SK-N-SH (cell line): ENCODE data around the gene BCAS3. TPM values are rescaled to one million over a fixed set of nuclear protein-coding genes. Genes with fewer than 3 reads are reported as not detected.
A peak's percentile ranks its signal among the peaks of the same experiment; 100 is the strongest.
"Not testable (repeated sequence)": the region's sequence is repeated elsewhere in the genome, so short reads cannot be mapped to it uniquely, and the experiment has no call there.

Experiments used
- CTCF ChIA-PET: fragments of 300-600, 350-600 bp; formaldehyde crosslinking; extraction: SDS; loops from one replicate; lab custom pipeline; 2021; lab: Yijun Ruan, JAX
- POLR2A ChIA-PET: fragments of 350-600 bp; sonication (Branson Sonifier 250); formaldehyde crosslinking; extraction: SDS; loops from one replicate; lab custom pipeline; 2020; ENCODE audit warnings: antibody characterized with exemption, inconsistent platforms; lab: Yijun Ruan, JAX
- DNase-seq: peaks from one replicate; pipeline ENCODE4 v3.0.0; 2012
- H2AFZ ChIP-seq: fragments of 200-600 bp; sonication (generic); 2 replicates; pipeline ENCODE4 v1.8.1; 2016; ENCODE audit warnings: antibody characterized with exemption, mild to moderate bottlenecking, low read depth
- H3F3A ChIP-seq: fragments of 200-600 bp; sonication (generic); replicated peaks from 2 replicates; pipeline ENCODE3; 2016; ENCODE audit warnings: antibody characterized with exemption, mild to moderate bottlenecking; ENCODE audit not compliant: insufficient read depth
- H3K27ac ChIP-seq, 2 experiments: fragments of 200-500 bp in 1 of 2; fragments of 200-600 bp in 1 of 2; sonication (Bioruptor generic) in 1 of 2; sonication (generic), shearing (Covaris generic) in 1 of 2; 2 replicates each; pipeline versions ENCODE4 v1.5.1 to v1.6.1; 2014 to 2016; ENCODE audit warnings: low read depth in 2 of 2, inconsistent platforms in 1 of 2, low read length in 1 of 2, mild to moderate bottlenecking in 1 of 2, mixed read lengths in 1 of 2
- H3K27me3 ChIP-seq: fragments of 200-600 bp; sonication (generic), shearing (Covaris generic); 2 replicates; pipeline ENCODE4 v1.6.1; 2016; ENCODE audit warnings: mixed run types; ENCODE audit not compliant: insufficient read depth
- H3K36me3 ChIP-seq, 2 experiments: fragments of 200-500 bp in 1 of 2; fragments of 200-600 bp in 1 of 2; sonication (Bioruptor generic) in 1 of 2; sonication (generic) in 1 of 2; replicated peaks in 1 of 2; 2 replicates each; pipeline versions ENCODE3 to v1.5.1; 2014 to 2016; ENCODE audit warnings: low read length in 1 of 2, mild to moderate bottlenecking in 1 of 2; ENCODE audit not compliant: insufficient read depth in 2 of 2, control insufficient read depth in 1 of 2
- H3K4me1 ChIP-seq, 2 experiments: fragments of 200-500 bp in 1 of 2; fragments of 200-600 bp in 1 of 2; sonication (Bioruptor generic) in 1 of 2; sonication (generic), shearing (Covaris generic) in 1 of 2; 2 replicates each; pipeline versions ENCODE4 v1.5.1 to v1.6.1; 2014 to 2016; ENCODE audit warnings: low read depth in 1 of 2, low read length in 1 of 2, mixed run types in 1 of 2; ENCODE audit not compliant: insufficient read depth in 2 of 2, control insufficient read depth in 1 of 2
- H3K4me2 ChIP-seq: fragments of 200-600 bp; sonication (generic), shearing (Covaris generic); 2 replicates; pipeline ENCODE4 v1.6.1; 2017; ENCODE audit warnings: mixed run types
- H3K4me3 ChIP-seq, 2 experiments: fragments of 200-500 bp in 1 of 2; fragments of 200-600 bp in 1 of 2; sonication (Bioruptor generic) in 1 of 2; sonication (generic), shearing (Covaris generic) in 1 of 2; 2 replicates each; pipeline versions ENCODE4 v1.5.1 to v1.8.1; 2014 to 2016; ENCODE audit warnings: low read depth in 2 of 2, inconsistent platforms in 1 of 2, low read length in 1 of 2, mild to moderate bottlenecking in 1 of 2, mixed read lengths in 1 of 2, moderate library complexity in 1 of 2
- H3K79me2 ChIP-seq: fragments of 200-600 bp; sonication (generic); 2 replicates; pipeline ENCODE4 v1.8.1; 2017; ENCODE audit warnings: mild to moderate bottlenecking; ENCODE audit not compliant: insufficient read depth
- H3K9ac ChIP-seq: fragments of 200-600 bp; sonication (generic); 2 replicates; pipeline ENCODE4 v1.6.1; 2017; ENCODE audit warnings: mixed run types
- H3K9me2 ChIP-seq: fragments of 200-600 bp; sonication (generic); 2 replicates; pipeline ENCODE4 v1.6.1; 2017; ENCODE audit warnings: mixed run types
- H3K9me3 ChIP-seq: fragments of 200-600 bp; sonication (generic); 2 replicates; pipeline ENCODE4 v1.6.1; 2017; ENCODE audit warnings: mixed run types, mild to moderate bottlenecking, moderate library complexity
- H4K20me1 ChIP-seq: fragments of 200-600 bp; sonication (generic); 2 replicates; pipeline ENCODE4 v1.6.1; 2017; ENCODE audit warnings: mild to moderate bottlenecking, mixed run types; ENCODE audit not compliant: insufficient read depth
- GABPA ChIP-seq: IDR thresholded peaks from 2 replicates; pipeline ENCODE4 v1.4.0; 2012; ENCODE audit warnings: low read depth, mild to moderate bottlenecking
- NRF1 ChIP-seq: IDR thresholded peaks from 2 replicates; pipeline ENCODE4 v1.6.1; 2012; ENCODE audit warnings: low read depth, mild to moderate bottlenecking, low read length
- RAD21 ChIP-seq: IDR thresholded peaks from 2 replicates; pipeline ENCODE4 v1.6.1; 2012; ENCODE audit warnings: mild to moderate bottlenecking, low read length
- RFX5 ChIP-seq: IDR thresholded peaks from 2 replicates; pipeline ENCODE4 v1.6.1; 2012; ENCODE audit warnings: mild to moderate bottlenecking, improper control_type of control experiment, low read length
- SIN3A ChIP-seq: IDR thresholded peaks from 2 replicates; pipeline ENCODE4 v1.6.1; 2012; ENCODE audit warnings: low read depth, mild to moderate bottlenecking, low read length, moderate library complexity, borderline replicate concordance
- SMC3 ChIP-seq: IDR thresholded peaks from 2 replicates; pipeline ENCODE4 v1.6.1; 2012; ENCODE audit warnings: low read depth, low read length, improper control_type of control experiment
- WGBS: methylation state at CpG from one replicate; pipeline ENCODE4 v1.1.6; 2017; ENCODE audit warnings: low lambda C conversion rate; 5-methylcytosine and 5-hydroxymethylcytosine counted together
- polyA plus RNA-seq, 3 experiments: library from polyadenylated mRNA; depleted of rRNA; stranded (reverse); fragments of >200 nt; gene quantifications; 2 replicates each; pipeline ENCODE4 v1.2.3, GENCODE V29; 2012
- TF ChIP-seq, protein P1 (sequence below): IDR thresholded peaks from 2 replicates; pipeline ENCODE4 v1.6.1; 2012; ENCODE audit warnings: mild to moderate bottlenecking, low read depth, low read length, moderate library complexity
- TF ChIP-seq, protein P2 (sequence below): fragments of 150-350 bp; IDR thresholded peaks from 2 replicates; pipeline ENCODE4 v1.6.1; 2016; ENCODE audit warnings: mild to moderate bottlenecking, low read depth, low read length

Gene BCAS3
- polyA plus RNA-seq, 1 of the 3 experiments (the other 2 are of a cell fraction): 5.9 TPM

GRCh38 chr17:61144617-61145564 lies 467.2 kb downstream of the BCAS3 start (continued):
- TF ChIP-seq SIN3A: peak; percentile 97; the same call in 1 of the 2 replicates
- TF ChIP-seq GABPA: peak; percentile 38; the same call in 1 of the 2 replicates
- TF ChIP-seq RFX5: 0 out of 2 replicates have a peak, but pooled peaks have one; percentile 18
- no peak for TF ChIP-seq NRF1
- TF ChIP-seq, protein P1, sequence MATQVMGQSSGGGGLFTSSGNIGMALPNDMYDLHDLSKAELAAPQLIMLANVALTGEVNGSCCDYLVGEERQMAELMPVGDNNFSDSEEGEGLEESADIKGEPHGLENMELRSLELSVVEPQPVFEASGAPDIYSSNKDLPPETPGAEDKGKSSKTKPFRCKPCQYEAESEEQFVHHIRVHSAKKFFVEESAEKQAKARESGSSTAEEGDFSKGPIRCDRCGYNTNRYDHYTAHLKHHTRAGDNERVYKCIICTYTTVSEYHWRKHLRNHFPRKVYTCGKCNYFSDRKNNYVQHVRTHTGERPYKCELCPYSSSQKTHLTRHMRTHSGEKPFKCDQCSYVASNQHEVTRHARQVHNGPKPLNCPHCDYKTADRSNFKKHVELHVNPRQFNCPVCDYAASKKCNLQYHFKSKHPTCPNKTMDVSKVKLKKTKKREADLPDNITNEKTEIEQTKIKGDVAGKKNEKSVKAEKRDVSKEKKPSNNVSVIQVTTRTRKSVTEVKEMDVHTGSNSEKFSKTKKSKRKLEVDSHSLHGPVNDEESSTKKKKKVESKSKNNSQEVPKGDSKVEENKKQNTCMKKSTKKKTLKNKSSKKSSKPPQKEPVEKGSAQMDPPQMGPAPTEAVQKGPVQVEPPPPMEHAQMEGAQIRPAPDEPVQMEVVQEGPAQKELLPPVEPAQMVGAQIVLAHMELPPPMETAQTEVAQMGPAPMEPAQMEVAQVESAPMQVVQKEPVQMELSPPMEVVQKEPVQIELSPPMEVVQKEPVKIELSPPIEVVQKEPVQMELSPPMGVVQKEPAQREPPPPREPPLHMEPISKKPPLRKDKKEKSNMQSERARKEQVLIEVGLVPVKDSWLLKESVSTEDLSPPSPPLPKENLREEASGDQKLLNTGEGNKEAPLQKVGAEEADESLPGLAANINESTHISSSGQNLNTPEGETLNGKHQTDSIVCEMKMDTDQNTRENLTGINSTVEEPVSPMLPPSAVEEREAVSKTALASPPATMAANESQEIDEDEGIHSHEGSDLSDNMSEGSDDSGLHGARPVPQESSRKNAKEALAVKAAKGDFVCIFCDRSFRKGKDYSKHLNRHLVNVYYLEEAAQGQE: peak; percentile 80
- TF ChIP-seq RAD21: peak; percentile 62
- TF ChIP-seq SMC3: peak; percentile 35; the same call in 1 of the 2 replicates
- TF ChIP-seq, protein P2, sequence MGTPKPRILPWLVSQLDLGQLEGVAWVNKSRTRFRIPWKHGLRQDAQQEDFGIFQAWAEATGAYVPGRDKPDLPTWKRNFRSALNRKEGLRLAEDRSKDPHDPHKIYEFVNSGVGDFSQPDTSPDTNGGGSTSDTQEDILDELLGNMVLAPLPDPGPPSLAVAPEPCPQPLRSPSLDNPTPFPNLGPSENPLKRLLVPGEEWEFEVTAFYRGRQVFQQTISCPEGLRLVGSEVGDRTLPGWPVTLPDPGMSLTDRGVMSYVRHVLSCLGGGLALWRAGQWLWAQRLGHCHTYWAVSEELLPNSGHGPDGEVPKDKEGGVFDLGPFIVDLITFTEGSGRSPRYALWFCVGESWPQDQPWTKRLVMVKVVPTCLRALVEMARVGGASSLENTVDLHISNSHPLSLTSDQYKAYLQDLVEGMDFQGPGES: no peak

- POLR2A ChIA-PET, H2AFZ ChIP-seq, H3K79me2 ChIP-seq, H3K9me2 ChIP-seq, H3K27me3 ChIP-seq, H3K9me3 ChIP-seq, H3K36me3 ChIP-seq, H3K9ac ChIP-seq, H4K20me1 ChIP-seq, DNase-seq, H3K4me2 ChIP-seq, H3K4me3 ChIP-seq: not testable (repeated sequence)
- peaks cover 37 to 66% of the 10 kb centered on the region in 2 experiments for H3K4me1 ChIP-seq
- 97% methylated on average over 8 of the region's 8 CpGs for WGBS
- CTCF ChIA-PET: interaction anchor here (0.8 to 2.5 kb wide), 10 partner anchors 9 to 690 kb away, joined by 3 to 13 read pairs (median 3); partner anchors contain the start of gene TBX2
- peak overlapping the region; percentile 91 to 94; a peak in 3 of 4 replicates for H3K27ac ChIP-seq
- H3F3A ChIP-seq: peaks cover 50% of the 10 kb centered on the region
Measured at GRCh38 chr17:61146833-61147232, 469.2 kb downstream of the BCAS3 start.
